Measurements from ENCODE around the gene ZBTB8OS.

GRCh38 chr1:32680642-32681041 is 30.3 kb upstream of the ZBTB8OS start:
- TF ChIP-seq CTCF (IDR thresholded peaks at IDR 0.05) (no peak), POLR2A (IDR thresholded peaks at IDR 0.05) (no peak)

Data from ovary (tissue), 3 donors.